SK-MEL-5 (cell line): Measurements from ENCODE around the gene SMG6. TPM values are rescaled to one million over a fixed set of nuclear protein-coding genes. Genes with fewer than 3 reads are reported as not detected.

ENCODE experiments used
- DNase-seq: peaks from one replicate; pipeline ENCODE4 v3.0.0-alpha.2; 2016; ENCODE audit warnings: low read depth, low spot score
- in situ Hi-C: cut with HindIII; loops from 2 replicates; pipeline ENCODE4 v1.10.0; 2016; ENCODE audit warnings: low sequenced_read_pairs, high pct_unique_total_duplicates, low pct_unique_long_range_greater_than_20kb
- total RNA-seq: library from RNA; depleted of rRNA; stranded (reverse); fragments of >200 nt; shearing (Covaris generic); gene quantifications from 2 replicates; pipeline ENCODE4 v1.2.3, GENCODE V29; 2014

The SMG6 gene
- total RNA-seq, 1 experiment from 2014 or later = 10.0 TPM

- DNase-seq = peak; percentile 87
- in situ Hi-C loops = no loop called here
These were observed 58.8 kb downstream of the SMG6 start for GRCh38 chr17:2244545-2245525.

GRCh38 chr17:2243953-2244352 is 59.6 kb downstream of the SMG6 start:
- DNase-seq = no peak
- in situ Hi-C loops = no loop called here

GRCh38 chr17:2241823-2242222 is 61.8 kb downstream of the SMG6 start:
- in situ Hi-C loops = no loop called here
- no peak for DNase-seq

DNA sequence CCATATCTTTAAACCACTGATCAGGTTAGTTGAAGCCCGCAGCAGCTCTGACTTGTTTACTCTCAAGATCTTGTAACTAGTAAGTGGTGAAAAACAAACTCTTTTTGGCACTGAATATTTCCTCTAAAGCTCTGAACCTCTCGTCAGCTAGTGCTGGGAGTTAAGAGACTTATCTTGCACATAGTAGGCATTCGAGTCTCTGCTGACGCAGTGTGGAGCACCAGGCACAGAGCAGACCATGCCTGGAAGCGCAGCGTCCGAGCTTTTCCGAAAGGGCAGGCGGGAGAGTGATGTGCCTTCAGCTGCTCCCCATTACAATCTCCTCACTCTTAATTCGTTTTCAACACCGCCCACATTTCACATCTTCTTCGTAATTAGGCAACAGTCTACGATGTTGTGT is 63.0 kb downstream of the SMG6 start:
- DNase-seq = no peak
- in situ Hi-C loops = no loop called here

DNA sequence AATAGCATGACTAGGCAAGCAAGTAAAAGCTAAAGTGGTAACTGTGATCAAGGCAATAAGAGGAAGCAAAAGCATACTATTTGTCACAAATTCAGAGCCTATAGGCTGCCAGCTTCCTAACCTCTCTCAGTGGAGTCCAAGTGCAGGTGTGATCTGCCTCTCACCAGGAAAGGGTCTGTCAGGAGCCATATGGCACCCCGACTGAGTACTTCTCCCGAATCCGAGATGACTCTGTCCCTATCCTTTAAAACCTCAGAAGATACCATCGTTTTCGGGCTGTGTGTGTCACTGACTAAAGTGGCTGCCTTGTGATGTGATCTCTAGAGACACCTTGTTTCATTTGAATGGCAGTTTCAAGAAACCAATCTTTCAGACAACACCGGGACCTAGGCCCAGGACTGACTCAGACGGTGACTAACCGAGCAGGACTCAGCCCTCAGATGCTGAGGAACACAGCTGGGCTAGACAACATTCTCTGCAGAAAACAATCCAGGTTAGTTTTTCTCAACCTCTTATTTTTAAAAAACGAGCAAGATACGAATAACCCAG is 63.6 kb downstream of the SMG6 start:
- in situ Hi-C loops = no loop called here
- DNase-seq = no peak

DNA sequence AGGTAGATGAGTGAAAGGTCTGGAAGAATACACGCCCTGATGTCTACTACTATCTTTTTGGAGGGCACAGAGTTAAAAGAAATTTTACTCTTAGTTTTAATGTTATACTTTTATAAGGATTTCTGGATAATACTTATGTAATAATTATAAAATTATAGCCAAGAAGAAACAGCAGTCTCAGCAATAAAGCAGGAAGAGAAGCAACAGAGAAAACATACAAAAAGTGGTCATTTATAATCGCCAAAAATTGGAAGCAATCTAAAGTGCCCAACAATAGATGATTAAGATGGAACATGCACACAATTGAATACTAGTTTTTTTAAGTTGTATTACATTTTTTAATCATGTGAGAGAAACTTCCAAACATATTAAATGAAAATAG is 64.4 kb downstream of the SMG6 start:
- DNase-seq = no peak
- in situ Hi-C loops = no loop called here

DNA sequence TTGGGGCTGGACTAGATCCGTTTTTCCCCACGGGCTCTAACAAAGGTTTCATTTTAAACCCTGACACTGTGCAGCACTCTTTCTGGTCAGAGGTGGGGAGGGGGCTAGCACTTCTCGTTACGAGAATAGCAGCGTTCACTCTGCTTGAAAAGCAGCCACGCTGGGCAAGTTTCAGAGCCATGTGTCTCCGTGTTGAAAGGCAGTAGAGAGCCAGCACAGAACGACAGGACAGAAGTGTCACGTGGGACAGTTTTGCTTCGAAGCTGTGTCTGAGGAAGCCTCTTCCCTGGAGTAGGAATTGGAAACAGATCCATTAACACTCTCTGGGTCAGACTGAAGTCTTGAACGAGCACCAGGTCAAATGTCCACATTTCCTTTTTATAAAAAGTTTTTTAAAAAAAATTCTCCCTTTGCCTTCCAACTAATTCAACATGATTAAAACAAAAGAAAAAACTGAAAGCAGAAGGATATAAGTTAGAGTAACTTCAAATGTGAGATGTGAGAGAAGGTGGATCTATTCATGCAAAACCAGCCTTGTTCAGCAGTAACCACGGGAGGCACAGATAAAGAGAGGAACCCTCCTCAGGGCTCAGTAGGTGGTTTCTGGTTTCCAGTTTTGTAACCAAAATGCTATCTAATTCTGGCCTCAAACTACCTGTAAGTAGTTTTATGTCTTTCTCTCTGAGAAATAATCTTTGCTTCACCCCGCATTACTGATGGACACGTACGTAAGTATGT is 65.0 kb downstream of the SMG6 start:
- in situ Hi-C loops = no loop called here
- DNase-seq = no peak

DNA sequence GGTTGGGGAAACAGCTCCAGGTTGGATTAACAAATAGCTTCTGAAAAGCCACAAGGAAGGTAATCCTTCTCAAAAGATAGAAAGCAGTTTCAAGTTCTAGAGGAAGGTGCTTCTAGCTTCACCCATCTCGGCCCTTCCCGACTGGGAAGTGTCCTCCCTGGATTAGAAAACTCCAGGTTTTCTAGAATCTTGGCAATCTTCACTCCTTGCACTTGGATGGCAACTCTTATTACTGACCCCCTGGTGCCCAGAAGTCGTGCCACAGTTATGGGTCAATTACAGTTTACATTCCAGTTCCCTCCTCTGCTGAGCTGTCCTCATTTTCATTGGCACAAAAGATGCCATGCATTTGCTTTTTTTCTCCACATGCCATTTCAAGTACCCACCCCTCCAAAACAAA is 65.6 kb downstream of the SMG6 start:
- in situ Hi-C loops = no loop called here

DNA sequence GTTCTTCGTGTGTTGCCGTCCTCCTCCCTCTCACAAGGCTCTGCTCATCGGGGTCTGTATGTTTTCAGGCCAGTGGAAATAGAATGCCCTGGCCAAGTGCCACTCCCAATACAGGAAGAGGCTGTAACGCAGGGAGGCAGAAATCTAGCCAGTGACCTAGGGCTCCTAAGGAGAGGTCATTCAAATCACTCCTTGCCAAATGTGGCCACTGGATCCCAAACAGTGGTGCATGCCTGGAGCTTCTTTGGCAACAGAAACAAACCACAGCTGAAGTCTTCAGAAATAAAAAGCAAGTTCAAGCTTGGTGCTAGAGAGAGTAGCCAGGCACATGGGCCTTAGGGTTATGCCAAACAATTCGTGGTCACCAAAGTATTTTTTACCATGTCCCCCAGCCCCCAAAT is 66.1 kb downstream of the SMG6 start:
- DNase-seq = no peak
- in situ Hi-C loops = no loop called here

More for the DNA sequence above, 65.6 kb downstream of the SMG6 start:
- no peak for DNase-seq

- no peak for DNase-seq
- in situ Hi-C loops = no loop called here
These were observed 67.7 kb downstream of the SMG6 start for GRCh38 chr17:2235792-2236366.

DNA sequence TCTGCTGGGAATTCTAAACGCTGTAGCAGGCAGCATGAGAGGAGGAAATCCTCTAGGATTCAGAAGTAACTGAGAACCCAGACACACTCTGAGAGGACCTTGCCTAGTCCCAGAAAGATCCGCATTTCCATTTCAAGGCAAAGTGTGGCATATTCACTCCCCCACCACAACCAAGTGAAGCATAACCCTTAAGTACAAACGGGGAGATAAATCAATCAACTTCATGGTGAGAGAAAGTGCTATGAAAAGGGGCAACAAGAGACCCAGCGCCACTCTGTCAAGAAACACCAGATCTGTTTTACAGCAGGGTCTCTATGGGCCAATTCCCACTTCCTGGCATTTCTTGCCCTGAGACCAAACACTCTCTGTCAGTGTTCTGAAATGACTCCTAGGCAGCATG is 68.3 kb downstream of the SMG6 start:
- in situ Hi-C loops = no loop called here
- no peak for DNase-seq

- in situ Hi-C loops = no loop called here
- DNase-seq = no peak
These were observed 70.1 kb downstream of the SMG6 start for GRCh38 chr17:2233441-2233947.

DNA sequence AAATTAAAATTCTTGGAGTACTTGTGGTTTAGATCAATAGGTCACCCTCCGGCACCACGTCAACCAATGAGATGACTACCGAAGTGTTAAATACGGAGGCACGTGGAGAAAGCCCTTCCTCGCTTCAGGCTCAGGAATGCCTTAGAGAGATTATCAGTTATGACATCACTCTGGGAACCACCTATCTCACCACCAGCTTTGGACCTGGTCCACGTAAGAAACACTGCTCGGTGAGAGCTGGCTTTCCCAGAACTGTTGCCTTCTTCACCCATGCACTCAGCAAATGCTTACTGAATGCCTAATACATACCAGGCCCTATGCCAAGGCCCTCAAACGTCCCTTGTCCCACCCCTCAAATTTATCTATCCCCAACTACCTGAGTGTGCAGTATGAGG is 71.3 kb downstream of the SMG6 start:
- no peak for DNase-seq
- in situ Hi-C loops = no loop called here

DNA sequence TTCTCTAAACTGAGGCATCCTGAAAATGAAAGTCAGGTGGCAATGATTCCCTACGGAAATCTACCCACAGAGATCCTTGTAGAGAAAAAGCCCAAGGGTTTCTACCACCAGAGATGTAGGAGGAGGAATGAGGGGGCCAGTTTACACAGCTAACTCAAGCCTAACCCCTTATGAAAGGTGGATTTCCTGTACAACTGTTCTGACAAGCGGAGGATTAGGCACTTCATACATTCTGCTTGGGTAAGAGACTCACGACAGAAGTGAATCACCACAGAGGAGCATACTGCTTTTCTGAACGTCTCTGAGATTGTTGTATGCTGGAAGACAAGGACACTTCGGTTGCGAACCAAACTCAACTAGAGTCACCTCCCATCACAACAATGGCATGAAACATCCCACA is 72.7 kb downstream of the SMG6 start:
- in situ Hi-C loops = no loop called here
- DNase-seq = no peak

- DNase-seq = no peak
- in situ Hi-C loops = no loop called here
These were observed 76.4 kb downstream of the SMG6 start for GRCh38 chr17:2227025-2227699.

DNA sequence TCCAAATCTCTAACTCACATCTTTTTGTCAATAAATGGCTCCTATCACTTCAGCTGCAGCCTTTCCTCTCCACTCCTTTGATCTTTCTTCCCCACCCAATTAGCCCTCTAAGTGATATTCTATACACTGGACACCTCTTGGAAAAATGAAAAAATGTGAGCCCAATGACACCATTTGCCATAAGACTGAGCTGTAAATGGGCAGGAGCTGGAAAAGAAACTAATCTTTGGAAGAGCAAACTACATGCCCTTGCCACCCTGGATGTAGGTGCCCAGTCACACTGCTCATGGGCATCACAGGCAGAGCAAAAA is 80.0 kb downstream of the SMG6 start:
- in situ Hi-C loops = no loop called here
- DNase-seq = no peak

DNA sequence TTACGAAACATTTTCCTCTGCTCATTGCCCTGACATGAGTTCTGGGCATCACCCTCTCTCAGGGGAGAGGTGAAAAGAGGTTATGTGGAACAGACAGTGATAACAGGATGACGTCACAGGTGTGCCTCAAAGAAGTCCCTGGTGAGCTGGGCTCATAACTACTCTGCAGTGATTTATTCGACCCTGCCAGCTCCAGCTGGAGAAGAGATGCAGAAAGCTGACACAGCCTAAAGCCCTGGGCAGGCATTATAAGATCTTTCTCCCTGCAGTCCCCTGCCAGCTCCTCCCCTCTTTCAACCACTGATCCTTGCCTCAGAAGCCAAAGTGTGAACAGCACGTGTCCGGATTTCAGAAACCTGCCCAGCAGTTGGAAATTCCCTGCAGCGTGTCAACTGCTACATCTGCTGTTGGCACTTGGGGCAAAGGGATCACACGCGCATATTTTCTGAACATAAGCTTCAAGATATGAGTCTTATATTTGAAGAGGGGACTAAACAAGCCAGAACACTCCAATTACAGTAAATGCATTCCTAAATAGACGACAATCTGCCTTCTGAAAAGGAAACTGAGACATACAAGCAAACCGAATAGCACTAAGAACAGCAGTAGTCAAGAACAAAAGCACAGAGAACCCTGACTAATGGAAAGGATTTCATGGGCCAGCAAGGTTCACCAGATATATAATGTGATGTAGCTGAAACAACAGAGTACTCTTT is 80.5 kb downstream of the SMG6 start:
- in situ Hi-C loops = no loop called here
- no peak for DNase-seq
